GM21381 (cell line): ENCODE data around the gene NRG4.
"Not testable (repeated sequence)": the region's sequence is repeated elsewhere in the genome, so short reads cannot be mapped to it uniquely, and the experiment has no call there.

Source experiments
- ATAC-seq: cut with Tn5 transposase; IDR thresholded peaks from one replicate; pipeline ENCODE4 v1.9.1; 2021; ENCODE audit warnings: mild to moderate bottlenecking, moderate library complexity; ENCODE audit not compliant: unreplicated experiment

The NRG4 gene

GRCh38 chr15:75994220-75994619, 18.0 kb downstream of the NRG4 start:
- no peak for ATAC-seq

- ATAC-seq, result no peak
Observed at GRCh38 chr15:75992897-75993296, 19.3 kb downstream of the NRG4 start.

GRCh38 chr15:75989875-75990274, 22.3 kb downstream of the NRG4 start:
- no peak for ATAC-seq

- no peak for ATAC-seq
Observed at GRCh38 chr15:75989045-75989444, 23.2 kb downstream of the NRG4 start.

GRCh38 chr15:75985971-75986370, 26.3 kb downstream of the NRG4 start:
- ATAC-seq, result no peak

- ATAC-seq, result not testable (repeated sequence)
Observed at GRCh38 chr15:75984706-75985105, 27.5 kb downstream of the NRG4 start.

- ATAC-seq, result no peak
Observed at GRCh38 chr15:75982468-75982867, 29.8 kb downstream of the NRG4 start.

- ATAC-seq, result no peak
Observed at GRCh38 chr15:75981149-75981815, 30.9 kb downstream of the NRG4 start.

- ATAC-seq, result not testable (repeated sequence)
Observed at GRCh38 chr15:75976766-75977165, 35.5 kb downstream of the NRG4 start.

- no peak for ATAC-seq
Observed at GRCh38 chr15:75966073-75966472, 46.2 kb downstream of the NRG4 start.

GRCh38 chr15:75961331-75961730, 50.9 kb downstream of the NRG4 start:
- ATAC-seq, result no peak

GRCh38 chr15:75955720-75956119, 56.5 kb downstream of the NRG4 start:
- no peak for ATAC-seq

- no peak for ATAC-seq
Observed at GRCh38 chr15:75952525-75952924, 59.7 kb downstream of the NRG4 start.

- ATAC-seq, result no peak
Observed at GRCh38 chr15:75948761-75949296, 63.4 kb downstream of the NRG4 start.

GRCh38 chr15:75947092-75947491, 65.1 kb downstream of the NRG4 start:
- no peak for ATAC-seq

- no peak for ATAC-seq
Observed at GRCh38 chr15:75945953-75946352, 66.3 kb downstream of the NRG4 start.

GRCh38 chr15:75943713-75944215, 68.5 kb downstream of the NRG4 start:
- no peak for ATAC-seq

GRCh38 chr15:75943246-75943645, 69.0 kb downstream of the NRG4 start:
- ATAC-seq, result no peak

GRCh38 chr15:75942464-75942863, 69.8 kb downstream of the NRG4 start:
- ATAC-seq, result no peak

- ATAC-seq, result no peak
Observed at GRCh38 chr15:75930866-75931265, 81.4 kb downstream of the NRG4 start.

- ATAC-seq, result no peak
Observed at GRCh38 chr15:75929799-75930565, 82.2 kb downstream of the NRG4 start.
